Brain microvascular endothelial cell (primary cell): ENCODE data around the gene SPAG6.
A peak's percentile ranks its signal among the peaks of the same experiment; 100 is the strongest.

ENCODE experiments used
- DNase-seq: peaks from one replicate; pipeline ENCODE4 v3.0.0-alpha.2; 2020
- H3K27ac ChIP-seq: fragments of 250-450 bp; sonication (Bioruptor Pico); 2 replicates; pipeline ENCODE4 v1.5.1; 2020; ENCODE audit warnings: mild to moderate bottlenecking, moderate library complexity
- H3K27me3 ChIP-seq: fragments of 250-450 bp; sonication (Bioruptor Pico); replicated peaks from 2 replicates; pipeline ENCODE4 v1.5.1; 2020; ENCODE audit warnings: mild to moderate bottlenecking
- H3K36me3 ChIP-seq: fragments of 250-450 bp; sonication (Bioruptor Pico); replicated peaks from 2 replicates; pipeline ENCODE4 v1.5.1; 2020; ENCODE audit warnings: mild to moderate bottlenecking
- H3K4me3 ChIP-seq: 2 replicates; pipeline ENCODE4 v1.5.1; 2011; ENCODE audit warnings: low read depth, mild to moderate bottlenecking, control low read depth, low read length, moderate library complexity
- in situ Hi-C: cut with HindIII; loops from 2 replicates; pipeline ENCODE4 v1.10.0; 2017; ENCODE audit warnings: low sequenced_read_pairs, low pct_ligation_motif_present
- TF ChIP-seq, protein P1 (sequence below): IDR thresholded peaks from 2 replicates; pipeline ENCODE4 v1.5.1; 2011; ENCODE audit warnings: low read depth, mild to moderate bottlenecking, moderate library complexity, low read length, control low read depth, inconsistent platforms; ENCODE audit errors: missing control alignments

The SPAG6 gene

GRCh38 chr10:22345301-22346095 is at the start of gene SPAG6:
TSS of gene SPAG6 (plus strand) at chr10:22345496. CDS start at chr10:22345612, 116 bp downstream.
- no peak within 1 kb of the TSS for H3K4me3 ChIP-seq

GRCh38 chr10:22301193-22301592 is 44.1 kb upstream of the SPAG6 start:
- in situ Hi-C loops, result no loop called here
- Histone ChIP-seq H3K4me3 (no peak overlapping the region), H3K36me3 (no peaks in the 10 kb centered on the region), H3K27me3 (no peaks in the 10 kb centered on the region), H3K27ac (no peak overlapping the region)
- TF ChIP-seq, protein P1, sequence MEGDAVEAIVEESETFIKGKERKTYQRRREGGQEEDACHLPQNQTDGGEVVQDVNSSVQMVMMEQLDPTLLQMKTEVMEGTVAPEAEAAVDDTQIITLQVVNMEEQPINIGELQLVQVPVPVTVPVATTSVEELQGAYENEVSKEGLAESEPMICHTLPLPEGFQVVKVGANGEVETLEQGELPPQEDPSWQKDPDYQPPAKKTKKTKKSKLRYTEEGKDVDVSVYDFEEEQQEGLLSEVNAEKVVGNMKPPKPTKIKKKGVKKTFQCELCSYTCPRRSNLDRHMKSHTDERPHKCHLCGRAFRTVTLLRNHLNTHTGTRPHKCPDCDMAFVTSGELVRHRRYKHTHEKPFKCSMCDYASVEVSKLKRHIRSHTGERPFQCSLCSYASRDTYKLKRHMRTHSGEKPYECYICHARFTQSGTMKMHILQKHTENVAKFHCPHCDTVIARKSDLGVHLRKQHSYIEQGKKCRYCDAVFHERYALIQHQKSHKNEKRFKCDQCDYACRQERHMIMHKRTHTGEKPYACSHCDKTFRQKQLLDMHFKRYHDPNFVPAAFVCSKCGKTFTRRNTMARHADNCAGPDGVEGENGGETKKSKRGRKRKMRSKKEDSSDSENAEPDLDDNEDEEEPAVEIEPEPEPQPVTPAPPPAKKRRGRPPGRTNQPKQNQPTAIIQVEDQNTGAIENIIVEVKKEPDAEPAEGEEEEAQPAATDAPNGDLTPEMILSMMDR, result peak; percentile 30
- no peak for DNase-seq

More at GRCh38 chr10:22345301-22346095, at the start of gene SPAG6:
- TF ChIP-seq, protein P1, result no peak
- in situ Hi-C loops, result no loop called here
- DNase-seq, result no peak
- Histone ChIP-seq H3K36me3 (no peaks in the 10 kb centered on the region), H3K27ac (no peak within 1 kb of the TSS), H3K27me3 (peaks cover 62% of the 10 kb centered on the region)

- Histone ChIP-seq H3K36me3 (no peaks in the 10 kb centered on the region), H3K4me3 (no peak overlapping the region), H3K27me3 (no peaks in the 10 kb centered on the region), H3K27ac (no peak overlapping the region)
- DNase-seq, result no peak
- TF ChIP-seq, protein P1, result no peak
- in situ Hi-C loops, result no loop called here
These were observed 41.8 kb upstream of the SPAG6 start for GRCh38 chr10:22303461-22303860.

- TF ChIP-seq, protein P1, result no peak
- in situ Hi-C loops, result no loop called here
- no peak overlapping the region for H3K27ac ChIP-seq
- no peak overlapping the region for H3K4me3 ChIP-seq
- DNase-seq, result no peak
- H3K27me3 ChIP-seq, result no peaks in the 10 kb centered on the region
- H3K36me3 ChIP-seq, result no peaks in the 10 kb centered on the region
These were observed 39.6 kb upstream of the SPAG6 start for GRCh38 chr10:22305721-22306120.

DNA sequence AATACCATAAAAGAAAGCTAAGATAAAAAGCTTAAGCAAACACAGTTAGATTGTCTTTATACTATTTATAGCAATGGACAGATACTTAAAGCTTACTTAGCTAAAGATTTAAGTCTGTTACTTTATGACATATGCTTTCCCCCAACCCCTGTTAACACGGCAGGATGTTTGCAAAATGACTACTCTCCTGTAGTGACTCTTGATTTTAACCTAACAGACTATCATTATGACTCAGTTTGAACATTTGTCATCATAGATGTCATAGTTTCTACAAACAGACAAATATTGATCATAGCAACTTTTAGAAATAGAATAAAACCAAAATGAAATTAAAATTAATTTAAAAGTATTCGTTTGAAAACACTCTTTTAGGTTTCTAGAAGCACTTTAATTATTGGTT is 36.9 kb upstream of the SPAG6 start:
- Histone ChIP-seq H3K27me3 (no peaks in the 10 kb centered on the region), H3K36me3 (no peaks in the 10 kb centered on the region), H3K27ac (no peak overlapping the region), H3K4me3 (no peak overlapping the region)
- in situ Hi-C loops, result no loop called here
- DNase-seq, result peak; percentile 65
- TF ChIP-seq, protein P1, result no peak
